Thyroid gland (tissue), 4 donors: ENCODE data around the gene DPF3. TPM values are rescaled to one million over a fixed set of nuclear protein-coding genes. Genes with fewer than 3 reads are reported as not detected.
A peak's percentile ranks its signal among the peaks of the same experiment; 100 is the strongest.

Source experiments
- DNase-seq, 2 donors: peaks; one replicate each; pipeline ENCODE4 v3.0.0-alpha.2; 2019
- H3K27ac ChIP-seq, 3 donors: fragments of 200-600 bp; sonication (generic); 1 replicate in 2 of 3; 2 replicates in 1 of 3; pipeline ENCODE4 v1.5.1; 2016 to 2019; ENCODE audit warnings: mild to moderate bottlenecking in 1 of 3, moderate library complexity in 1 of 3
- H3K27me3 ChIP-seq: fragments of 200-600 bp; sonication (generic); one replicate; pipeline ENCODE4 v1.5.1; 2019
- H3K36me3 ChIP-seq, 2 donors: fragments of 200-600 bp; sonication (generic); one replicate each; pipeline ENCODE4 v1.5.1; 2016 to 2019
- H3K4me1 ChIP-seq, 2 donors: fragments of 200-600 bp; sonication (generic); one replicate each; pipeline ENCODE4 v1.5.1; 2017 to 2019
- H3K4me3 ChIP-seq, 3 donors: fragments of 200-600 bp; sonication (generic); replicated peaks in 1 of 3; 1 replicate in 2 of 3; 2 replicates in 1 of 3; pipeline ENCODE4 v1.5.1; 2016; ENCODE audit warnings: mild to moderate bottlenecking in 1 of 3
- H3K9me3 ChIP-seq: fragments of 200-600 bp; sonication (generic); one replicate; pipeline ENCODE4 v1.5.1; 2017
- CTCF ChIP-seq, 6 experiments: fragments of 200-600 bp in 3 of 6; fragments of 450-650 bp in 3 of 6; sonication (generic) in 3 of 6; IDR thresholded peaks; one replicate each; pipeline ENCODE4 v1.5.1; 2016 to 2019; ENCODE audit warnings: antibody characterized with exemption in 6 of 6, mild to moderate bottlenecking in 2 of 6, inconsistent platforms in 1 of 6, moderate library complexity in 1 of 6
- POLR2A ChIP-seq, 2 donors: fragments of 450-650 bp; IDR thresholded peaks; one replicate each; pipeline ENCODE4 v1.6.1; 2017; ENCODE audit warnings: antibody characterized with exemption in 2 of 2, mild to moderate bottlenecking in 2 of 2, moderate library complexity in 1 of 2
- WGBS, 2 donors: methylation state at CpG; one replicate each; pipeline ENCODE4 v1.1.5; 2017; 5-methylcytosine and 5-hydroxymethylcytosine counted together
- intact Hi-C: fragments of 100-400 bp; cut with DNase I; formaldehyde crosslinking; loops from one replicate; pipeline ENCODE4 v1.15.1; 2023
- small RNA-seq: library from RNA; depleted of rRNA; stranded (forward); fragments of <200 nt; gene quantifications from one replicate; pipeline ENCODE3, GENCODE V24; 2016
- total RNA-seq, 4 donors: library from RNA; depleted of rRNA; stranded (reverse); fragments of >200 nt; gene quantifications; one replicate each; pipeline ENCODE4 v1.2.3, GENCODE V29; 2016

DPF3 gene
- total RNA-seq, 4 donors from 2014 or later: 0.27 to 3.3 (median 1.3) TPM

- H3K27me3 ChIP-seq: no peaks in the 10 kb centered on the region
- no peaks in the 10 kb centered on the region for H3K9me3 ChIP-seq
- DNase-seq: no peak
- H3K4me1 ChIP-seq: no peaks in the 10 kb centered on the region
- intact Hi-C loops: no loop called here
- H3K4me3 ChIP-seq: no peak overlapping the region
- TF ChIP-seq CTCF (IDR thresholded peaks at IDR 0.05) (no peak), POLR2A (IDR thresholded peaks at IDR 0.05) (no peak)
- H3K27ac ChIP-seq: no peak overlapping the region
- WGBS, 2 donors: 98 to 100% methylated on average over 1 of the region's 1 CpG
- H3K36me3 ChIP-seq: no peaks in the 10 kb centered on the region
These were observed 319.2 kb downstream of the DPF3 start for GRCh38 chr14:72574715-72575114.

- H3K27ac ChIP-seq: no peak overlapping the region
- no peak for TF ChIP-seq POLR2A (IDR thresholded peaks at IDR 0.05)
- TF ChIP-seq CTCF (IDR thresholded peaks at IDR 0.05): no peak
- H3K4me3 ChIP-seq: no peak overlapping the region
- no peaks in the 10 kb centered on the region for H3K9me3 ChIP-seq
- intact Hi-C loops: no loop called here
- no peaks in the 10 kb centered on the region for H3K36me3 ChIP-seq
- WGBS, 2 donors: 59 to 65% methylated on average over 9 of the region's 9 CpGs
- no peaks in the 10 kb centered on the region for H3K27me3 ChIP-seq
- H3K4me1 ChIP-seq: no peaks in the 10 kb centered on the region
- DNase-seq: peak; percentile 35 to 45
These were observed 320.0 kb downstream of the DPF3 start for GRCh38 chr14:72573725-72574417.

Small RNA genes within 50 kb of the gene (small RNA-seq; reads per million reads assigned to genes)
- not detected for gene RF00019

Other genes starting within 250 kb of the DPF3 start
- gene DCAF4, start 32.4 kb upstream of the DPF3 start, total RNA-seq: 10 to 100 TPM; 29.0 to 45.0 (median 36.7) TPM
- 10 to 100 TPM; 21.9 to 29.2 (median 27.1) TPM for gene ZFYVE1, start 133.0 kb upstream of the DPF3 start, total RNA-seq
- 100 to 1,000 TPM in 1 of 4 donors, 10 to 100 TPM in 3; 56.0 to 103 (median 69.9) TPM for gene RBM25, start 164.4 kb upstream of the DPF3 start, total RNA-seq
- gene PSEN1, start 242.4 kb upstream of the DPF3 start, total RNA-seq: 100 to 1,000 TPM in 1 of 4 donors, 10 to 100 TPM in 3; 54.6 to 100 (median 68.1) TPM